Parathyroid adenoma (tissue), 2 donors: ENCODE results near the gene ANKS1A.

Experiments used
- H2AFZ ChIP-seq: fragments of 300-600 bp; sonication (generic); one replicate; pipeline ENCODE4 v1.7.0; 2017; ENCODE audit warnings: antibody characterized with exemption, mild to moderate bottlenecking
- H3K27ac ChIP-seq: fragments of 300-600 bp; sonication (generic); one replicate; pipeline ENCODE4 v1.7.0; 2017
- H3K27me3 ChIP-seq: fragments of 300-600 bp; sonication (generic); one replicate; pipeline ENCODE4 v1.7.0; 2017; ENCODE audit warnings: low read length; ENCODE audit not compliant: control insufficient read depth, insufficient read depth
- H3K36me3 ChIP-seq: fragments of 300-600 bp; sonication (generic); one replicate; pipeline ENCODE4 v1.7.0; 2017; ENCODE audit warnings: low read length; ENCODE audit not compliant: control insufficient read depth, insufficient read depth
- H3K4me1 ChIP-seq: fragments of 300-600 bp; sonication (generic); one replicate; pipeline ENCODE4 v1.7.0; 2017; ENCODE audit warnings: control low read depth
- H3K4me2 ChIP-seq: fragments of 300-600 bp; sonication (generic); one replicate; pipeline ENCODE4 v1.7.0; 2017; ENCODE audit warnings: low read length
- H3K4me3 ChIP-seq: fragments of 300-600 bp; sonication (generic); one replicate; pipeline ENCODE4 v1.7.0; 2017; ENCODE audit warnings: low read depth, low read length
- H3K79me2 ChIP-seq: fragments of 300-600 bp; sonication (generic); one replicate; pipeline ENCODE4 v1.7.0; 2017; ENCODE audit warnings: control low read depth
- H3K9ac ChIP-seq: fragments of 300-600 bp; sonication (generic); one replicate; pipeline ENCODE4 v1.7.0; 2017; ENCODE audit warnings: mild to moderate bottlenecking
- H3K9me3 ChIP-seq: fragments of 300-600 bp; sonication (generic); one replicate; pipeline ENCODE4 v1.7.0; 2017; ENCODE audit warnings: low read length; ENCODE audit not compliant: control insufficient read depth
- TF ChIP-seq, protein P1 (sequence below): fragments of 300-600 bp; sonication (generic); IDR thresholded peaks from one replicate; pipeline ENCODE4 v1.7.0; 2017; ENCODE audit warnings: antibody characterized with exemption, mild to moderate bottlenecking
- donor health status: primary hyperparathyroidism.

The ANKS1A gene

DNA sequence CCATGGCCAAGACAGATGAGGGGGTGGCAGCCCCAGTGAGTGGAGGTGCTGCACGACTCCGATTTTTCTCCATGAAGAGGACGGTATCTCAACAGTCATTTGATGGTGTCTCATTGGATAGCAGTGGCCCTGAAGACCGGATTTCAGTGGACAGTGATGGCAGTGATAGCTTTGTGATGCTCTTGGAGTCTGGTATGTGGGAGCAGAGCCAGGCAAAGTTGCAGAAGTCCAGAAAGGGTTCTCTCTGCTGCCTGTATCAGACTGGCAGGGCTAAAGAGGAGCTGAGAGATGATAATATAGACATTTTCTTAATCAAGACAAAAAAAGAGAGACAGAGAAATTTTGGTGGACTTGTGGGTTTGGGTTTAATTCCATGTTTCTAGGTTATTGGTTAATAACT, 25.0 kb upstream of the ANKS1A start:
- Histone ChIP-seq H3K4me1 (no peaks in the 10 kb centered on the region), H3K36me3 (no peaks in the 10 kb centered on the region), H3K4me3 (no peak overlapping the region), H3K9me3 (no peaks in the 10 kb centered on the region), H3K27me3 (no peaks in the 10 kb centered on the region), H3K79me2 (no peaks in the 10 kb centered on the region), H3K4me2 (no peak overlapping the region), H3K9ac (no peak overlapping the region), H3K27ac (no peak overlapping the region), H2AFZ (no peak overlapping the region)
- TF ChIP-seq, protein P1, sequence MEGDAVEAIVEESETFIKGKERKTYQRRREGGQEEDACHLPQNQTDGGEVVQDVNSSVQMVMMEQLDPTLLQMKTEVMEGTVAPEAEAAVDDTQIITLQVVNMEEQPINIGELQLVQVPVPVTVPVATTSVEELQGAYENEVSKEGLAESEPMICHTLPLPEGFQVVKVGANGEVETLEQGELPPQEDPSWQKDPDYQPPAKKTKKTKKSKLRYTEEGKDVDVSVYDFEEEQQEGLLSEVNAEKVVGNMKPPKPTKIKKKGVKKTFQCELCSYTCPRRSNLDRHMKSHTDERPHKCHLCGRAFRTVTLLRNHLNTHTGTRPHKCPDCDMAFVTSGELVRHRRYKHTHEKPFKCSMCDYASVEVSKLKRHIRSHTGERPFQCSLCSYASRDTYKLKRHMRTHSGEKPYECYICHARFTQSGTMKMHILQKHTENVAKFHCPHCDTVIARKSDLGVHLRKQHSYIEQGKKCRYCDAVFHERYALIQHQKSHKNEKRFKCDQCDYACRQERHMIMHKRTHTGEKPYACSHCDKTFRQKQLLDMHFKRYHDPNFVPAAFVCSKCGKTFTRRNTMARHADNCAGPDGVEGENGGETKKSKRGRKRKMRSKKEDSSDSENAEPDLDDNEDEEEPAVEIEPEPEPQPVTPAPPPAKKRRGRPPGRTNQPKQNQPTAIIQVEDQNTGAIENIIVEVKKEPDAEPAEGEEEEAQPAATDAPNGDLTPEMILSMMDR = no peak

DNA sequence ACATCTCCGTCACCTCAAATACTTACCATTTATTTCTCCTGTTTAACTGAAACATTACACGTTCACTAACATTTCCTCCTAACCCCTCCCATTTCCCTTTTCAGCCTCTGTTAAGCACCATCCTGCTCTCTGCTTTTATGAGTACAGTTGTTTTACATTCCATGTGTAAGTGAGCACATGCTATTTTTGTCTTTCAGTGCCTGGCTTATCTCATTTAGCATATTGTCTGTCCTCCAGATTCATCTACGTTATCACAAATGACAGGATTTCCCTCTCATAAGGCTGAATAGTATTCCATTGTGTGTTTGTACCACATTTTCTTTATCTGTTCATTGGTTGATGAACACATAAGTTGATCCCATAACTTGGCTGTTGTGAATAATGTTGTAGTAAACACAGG, 23.9 kb upstream of the ANKS1A start:
- H3K4me3 ChIP-seq = no peak overlapping the region
- no peaks in the 10 kb centered on the region for H3K9me3 ChIP-seq
- TF ChIP-seq, protein P1 = no peak
- no peak overlapping the region for H2AFZ ChIP-seq
- no peak overlapping the region for H3K4me2 ChIP-seq
- H3K9ac ChIP-seq = no peak overlapping the region
- no peaks in the 10 kb centered on the region for H3K27me3 ChIP-seq
- no peaks in the 10 kb centered on the region for H3K79me2 ChIP-seq
- no peaks in the 10 kb centered on the region for H3K4me1 ChIP-seq
- no peaks in the 10 kb centered on the region for H3K36me3 ChIP-seq
- H3K27ac ChIP-seq = no peak overlapping the region

DNA sequence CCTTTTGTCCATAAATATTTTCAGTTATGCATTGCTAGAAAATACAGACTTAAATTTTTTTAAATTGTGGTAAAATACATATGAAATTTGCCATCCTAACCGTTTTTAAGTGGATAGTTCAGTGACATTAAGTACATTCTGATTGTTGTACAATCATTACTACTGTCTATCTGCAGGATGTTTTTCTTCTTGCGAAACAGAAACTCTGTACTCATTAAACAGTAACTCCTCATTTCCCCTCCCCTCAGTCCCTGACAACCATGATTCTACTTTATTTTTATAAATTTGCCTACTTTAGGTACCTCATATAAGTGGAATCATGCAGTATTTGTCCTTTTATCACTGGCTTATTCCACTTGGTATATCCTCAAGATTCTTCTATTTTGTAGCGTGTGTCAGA, 22.5 kb upstream of the ANKS1A start:
- H2AFZ ChIP-seq = no peak overlapping the region
- H3K79me2 ChIP-seq = no peaks in the 10 kb centered on the region
- H3K4me1 ChIP-seq = peaks cover 6% of the 10 kb centered on the region
- H3K9me3 ChIP-seq = no peaks in the 10 kb centered on the region
- no peaks in the 10 kb centered on the region for H3K36me3 ChIP-seq
- no peak overlapping the region for H3K9ac ChIP-seq
- no peaks in the 10 kb centered on the region for H3K27me3 ChIP-seq
- no peak overlapping the region for H3K4me2 ChIP-seq
- no peak overlapping the region for H3K4me3 ChIP-seq
- H3K27ac ChIP-seq = no peak overlapping the region
- TF ChIP-seq, protein P1 = no peak

DNA sequence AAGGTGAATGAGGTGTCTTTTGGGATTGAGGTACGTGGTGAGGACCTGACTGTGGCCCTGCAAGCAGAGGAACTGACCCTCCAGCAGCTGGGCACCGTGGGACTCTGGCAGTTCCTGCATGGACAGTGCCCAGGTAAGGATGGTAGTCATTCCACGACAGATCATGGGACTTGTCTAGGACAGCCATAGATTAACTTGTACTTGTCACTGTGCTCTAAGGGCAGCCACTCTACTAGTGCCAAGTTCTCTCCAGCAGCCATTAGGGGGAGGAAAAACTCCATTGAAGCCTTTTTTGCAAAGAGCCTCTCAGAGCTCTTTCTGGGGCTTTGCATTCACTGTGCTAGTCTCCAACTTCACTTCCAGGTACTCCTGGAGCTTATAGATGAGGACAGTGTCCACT, 21.6 kb upstream of the ANKS1A start:
- Histone ChIP-seq H3K9ac (no peak overlapping the region), H3K4me2 (no peak overlapping the region), H3K79me2 (no peaks in the 10 kb centered on the region), H3K4me3 (no peak overlapping the region), H3K27ac (no peak overlapping the region), H2AFZ (no peak overlapping the region), H3K27me3 (no peaks in the 10 kb centered on the region), H3K9me3 (no peaks in the 10 kb centered on the region), H3K4me1 (peaks cover 13% of the 10 kb centered on the region), H3K36me3 (no peaks in the 10 kb centered on the region)
- TF ChIP-seq, protein P1 = no peak

DNA sequence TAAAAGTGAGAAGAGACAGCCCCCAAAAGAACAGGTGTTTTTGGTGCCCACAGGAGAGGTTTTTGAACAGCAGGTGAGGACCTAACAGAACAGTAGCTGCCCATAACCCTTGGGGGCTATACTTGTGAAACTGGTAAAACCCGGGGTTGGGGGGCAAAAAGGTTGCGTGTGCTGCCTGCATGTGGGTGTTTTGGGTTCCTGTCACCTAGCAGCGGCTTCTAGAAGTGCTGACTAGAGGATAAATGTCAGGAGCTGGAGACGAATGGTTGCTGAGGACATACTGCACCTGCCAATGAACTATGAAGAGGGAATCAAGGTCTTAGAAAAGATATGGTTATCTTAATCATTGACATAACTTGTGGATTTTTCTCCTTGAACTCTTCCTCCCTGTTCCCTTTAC, 17.2 kb upstream of the ANKS1A start:
- Histone ChIP-seq H3K36me3 (no peaks in the 10 kb centered on the region), H3K27ac (peak overlapping the region; percentile 84), H3K4me2 (peak overlapping the region; percentile 7), H2AFZ (no peak overlapping the region), H3K4me1 (peaks cover 15% of the 10 kb centered on the region), H3K4me3 (no peak overlapping the region), H3K9me3 (no peaks in the 10 kb centered on the region), H3K79me2 (no peaks in the 10 kb centered on the region), H3K9ac (no peak overlapping the region), H3K27me3 (no peaks in the 10 kb centered on the region)
- TF ChIP-seq, protein P1 = no peak
